Caco-2 (cell line): ENCODE measurements around the gene SLC35E4. TPM values are rescaled to one million over a fixed set of nuclear protein-coding genes. Genes with fewer than 3 reads are reported as not detected.
"Not testable (repeated sequence)": the region's sequence is repeated elsewhere in the genome, so short reads cannot be mapped to it uniquely, and the experiment has no call there.

ENCODE experiments used
- BruUV-seq: library from RNA; stranded (reverse); fragments of 400-500 nt; replicated peaks from 2 replicates; lab custom pipeline; 2021; lab: Mats Ljungman, UMichigan
- CTCF ChIA-PET: fragments of 300-600 bp; sonication (Branson Sonifier 250); formaldehyde crosslinking; loops from one replicate; lab custom pipeline; 2022; ENCODE audit warnings: antibody characterized with exemption; lab: Charles Lee
- POLR2A ChIA-PET: fragments of 300-600 bp; sonication (Branson Sonifier 250); formaldehyde crosslinking; loops from one replicate; lab custom pipeline; 2022; ENCODE audit warnings: antibody characterized with exemption; lab: Charles Lee
- DNase-seq, 2 experiments: peaks; one replicate each; pipeline versions ENCODE4 v3.0.0 to v3.0.0-alpha.2; 2020 to 2022
- H3K27me3 ChIP-seq: replicated peaks from 2 replicates; pipeline ENCODE4 v1.6.0; 2011; ENCODE audit warnings: low read length; ENCODE audit not compliant: control insufficient read depth, insufficient read depth
- H3K36me3 ChIP-seq: 2 replicates; pipeline ENCODE4 v1.5.1; 2011; ENCODE audit warnings: low read length; ENCODE audit not compliant: control insufficient read depth, insufficient read depth
- H3K4me1 ChIP-seq: fragments of 250-450 bp; sonication (Bioruptor Pico); 2 replicates; pipeline ENCODE4 v1.5.1; 2020; ENCODE audit warnings: mild to moderate bottlenecking
- H3K4me3 ChIP-seq: 2 replicates; pipeline ENCODE4 v1.5.1; 2011; ENCODE audit warnings: low read depth, mild to moderate bottlenecking, control low read depth, low read length
- H3K9me3 ChIP-seq: fragments of 250-450 bp; sonication (Bioruptor Pico); 2 replicates; pipeline ENCODE4 v1.5.1; 2020; ENCODE audit warnings: mild to moderate bottlenecking, moderate library complexity
- H3K27ac Mint-ChIP-seq: one replicate; pipeline ENCODE4 v1.8.0; 2022; ENCODE audit warnings: mixed read lengths; ENCODE audit not compliant: unreplicated experiment
- H3K27me3 Mint-ChIP-seq: one replicate; pipeline ENCODE4 v1.8.0; 2022; ENCODE audit warnings: mixed read lengths; ENCODE audit not compliant: insufficient read depth, unreplicated experiment
- H3K36me3 Mint-ChIP-seq: one replicate; pipeline ENCODE4 v1.8.0; 2022; ENCODE audit warnings: mild to moderate bottlenecking, mixed read lengths; ENCODE audit not compliant: insufficient read depth, unreplicated experiment
- H3K4me1 Mint-ChIP-seq: one replicate; pipeline ENCODE4 v1.8.0; 2022; ENCODE audit warnings: low read depth, mixed read lengths; ENCODE audit not compliant: unreplicated experiment
- H3K4me3 Mint-ChIP-seq: one replicate; pipeline ENCODE4 v1.8.0; 2022; ENCODE audit warnings: mild to moderate bottlenecking, moderate library complexity, mixed read lengths; ENCODE audit not compliant: unreplicated experiment
- H3K9me3 Mint-ChIP-seq: one replicate; pipeline ENCODE4 v1.8.0; 2022; ENCODE audit warnings: mixed read lengths; ENCODE audit not compliant: unreplicated experiment
- intact Hi-C: fragments of 100-400 bp; cut with micrococcal nuclease; formaldehyde crosslinking; loops from one replicate; pipeline ENCODE4 v1.10.0; 2022; ENCODE audit not compliant: unreplicated experiment
- total RNA-seq: library from RNA; stranded (reverse); gene quantifications from 2 replicates; pipeline ENCODE4 v1.2.3, GENCODE V29; 2022
- TF ChIP-seq, protein P1 (sequence below), 2 experiments: fragments of 200-600 bp in 1 of 2; IDR thresholded peaks; 1 replicate in 1 of 2; 2 replicates in 1 of 2; pipeline versions ENCODE4 v1.5.1 to v1.8.0; 2011 to 2022; ENCODE audit warnings: antibody characterized with exemption in 1 of 2, control low read depth in 1 of 2, inconsistent platforms in 1 of 2, low read depth in 1 of 2, low read length in 1 of 2, mild to moderate bottlenecking in 1 of 2, moderate library complexity in 1 of 2; ENCODE audit not compliant: insufficient read depth in 1 of 2, severe bottlenecking in 1 of 2, unreplicated experiment in 1 of 2

Gene SLC35E4
- total RNA-seq, 1 experiment from 2014 or later = 0.27 TPM

DNA sequence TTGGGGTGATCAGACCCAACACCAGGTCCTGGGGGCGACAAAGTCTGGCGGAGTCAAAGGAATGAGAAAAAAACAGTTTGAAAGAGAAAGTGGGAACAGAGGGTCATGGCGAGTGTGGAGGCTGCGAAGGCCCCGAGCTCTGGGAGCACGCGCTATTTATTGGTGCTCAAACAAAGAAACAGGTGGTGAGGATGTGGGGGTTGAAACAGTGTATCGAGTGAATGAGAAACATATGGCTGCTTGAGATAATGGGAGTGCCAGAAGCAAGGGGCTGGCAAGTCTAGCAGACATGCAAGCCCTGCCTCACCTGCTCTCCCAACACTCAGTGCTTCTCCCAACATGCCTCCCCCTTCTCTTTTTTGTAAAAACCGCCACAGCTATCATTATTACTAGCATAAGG, 39.9 kb downstream of the SLC35E4 start:
- Mint-ChIP-seq H3K27ac (no peak overlapping the region), H3K4me1 (no peaks in the 10 kb centered on the region), H3K36me3 (no peaks in the 10 kb centered on the region), H3K27me3 (peaks cover 4% of the 10 kb centered on the region), H3K4me3 (no peak overlapping the region), H3K9me3 (no peaks in the 10 kb centered on the region)
- H3K36me3 ChIP-seq = no peaks in the 10 kb centered on the region
- CTCF ChIA-PET = no interaction called here
- H3K9me3 ChIP-seq = no peaks in the 10 kb centered on the region
- no peak for DNase-seq
- H3K4me1 ChIP-seq = no peaks in the 10 kb centered on the region
- intact Hi-C loops = no loop called here
- TF ChIP-seq, protein P1, sequence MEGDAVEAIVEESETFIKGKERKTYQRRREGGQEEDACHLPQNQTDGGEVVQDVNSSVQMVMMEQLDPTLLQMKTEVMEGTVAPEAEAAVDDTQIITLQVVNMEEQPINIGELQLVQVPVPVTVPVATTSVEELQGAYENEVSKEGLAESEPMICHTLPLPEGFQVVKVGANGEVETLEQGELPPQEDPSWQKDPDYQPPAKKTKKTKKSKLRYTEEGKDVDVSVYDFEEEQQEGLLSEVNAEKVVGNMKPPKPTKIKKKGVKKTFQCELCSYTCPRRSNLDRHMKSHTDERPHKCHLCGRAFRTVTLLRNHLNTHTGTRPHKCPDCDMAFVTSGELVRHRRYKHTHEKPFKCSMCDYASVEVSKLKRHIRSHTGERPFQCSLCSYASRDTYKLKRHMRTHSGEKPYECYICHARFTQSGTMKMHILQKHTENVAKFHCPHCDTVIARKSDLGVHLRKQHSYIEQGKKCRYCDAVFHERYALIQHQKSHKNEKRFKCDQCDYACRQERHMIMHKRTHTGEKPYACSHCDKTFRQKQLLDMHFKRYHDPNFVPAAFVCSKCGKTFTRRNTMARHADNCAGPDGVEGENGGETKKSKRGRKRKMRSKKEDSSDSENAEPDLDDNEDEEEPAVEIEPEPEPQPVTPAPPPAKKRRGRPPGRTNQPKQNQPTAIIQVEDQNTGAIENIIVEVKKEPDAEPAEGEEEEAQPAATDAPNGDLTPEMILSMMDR (IDR thresholded peaks at IDR 0.05; ENCODE audit: insufficient read depth in 1 of 2, low read depth in 1 of 2, low read length in 1 of 2, severe bottlenecking in 1 of 2, unreplicated experiment in 1 of 2) = no peak
- BruUV-seq = no TSS peak
- H3K27me3 ChIP-seq = no peaks in the 10 kb centered on the region
- POLR2A ChIA-PET = no interaction called here
- no peak overlapping the region for H3K4me3 ChIP-seq

DNA sequence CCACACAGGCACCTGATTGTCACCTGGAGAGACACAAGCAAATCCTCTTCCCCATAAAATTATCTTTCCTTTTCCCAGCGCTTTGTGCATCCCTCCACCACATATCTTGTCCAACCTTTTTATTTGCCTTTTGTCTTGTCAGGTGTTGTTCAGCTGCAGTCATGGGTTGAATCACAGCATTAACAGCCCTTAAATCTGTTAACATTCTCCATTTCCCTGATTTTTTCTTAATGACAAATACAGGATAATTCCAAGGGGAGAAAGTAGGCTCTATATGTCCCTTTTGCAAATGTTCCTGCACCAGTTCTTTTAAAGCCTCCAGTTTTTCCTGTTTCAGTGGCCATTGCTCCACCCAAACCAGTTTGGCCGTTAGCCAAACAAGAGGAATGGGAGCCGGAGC, 41.0 kb downstream of the SLC35E4 start:
- BruUV-seq, CTCF ChIA-PET, H3K4me3 Mint-ChIP-seq, H3K36me3 Mint-ChIP-seq, POLR2A ChIA-PET, H3K27me3 ChIP-seq, DNase-seq, H3K36me3 ChIP-seq, intact Hi-C loops, H3K9me3 Mint-ChIP-seq, H3K27ac Mint-ChIP-seq, H3K27me3 Mint-ChIP-seq, H3K4me3 ChIP-seq, H3K9me3 ChIP-seq, H3K4me1 Mint-ChIP-seq, H3K4me1 ChIP-seq: not testable (repeated sequence)

DNA sequence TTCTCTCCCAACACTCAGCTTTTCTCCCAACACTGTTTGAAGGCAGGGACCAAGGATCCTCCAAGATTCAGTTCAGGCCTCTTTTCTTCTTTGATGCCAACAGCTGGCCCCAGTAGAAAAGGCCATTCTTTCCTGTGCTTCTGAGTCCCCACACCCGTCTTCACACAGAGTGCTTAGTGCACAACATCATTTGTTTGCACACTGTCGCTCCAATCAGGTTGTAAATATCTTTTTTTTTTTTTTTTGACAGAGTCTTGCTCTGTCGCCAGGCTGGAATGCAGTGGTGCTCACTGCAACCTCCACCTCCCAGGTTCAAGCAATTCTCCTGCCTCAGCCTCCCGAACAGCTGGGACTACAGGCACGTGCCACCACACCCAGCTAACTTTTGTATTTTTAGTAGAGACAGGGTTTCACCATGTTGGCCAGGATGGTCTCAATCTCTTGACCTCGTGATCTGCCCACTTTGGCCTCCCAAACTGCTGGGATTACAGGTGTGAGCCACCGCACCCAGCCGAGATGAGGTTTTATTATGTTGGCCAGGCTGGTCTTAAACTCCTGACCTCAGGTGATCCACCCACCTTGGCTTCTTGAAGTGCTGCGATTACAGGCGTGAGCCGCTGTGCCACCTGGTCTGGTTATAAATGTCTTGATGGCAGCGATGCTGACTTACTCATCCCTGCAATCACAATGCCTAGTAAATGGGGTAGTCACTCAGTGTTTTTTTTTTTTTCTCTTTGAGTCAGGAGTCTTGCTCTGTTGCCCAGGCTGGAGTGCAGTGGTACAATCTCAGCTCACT, 44.5 kb downstream of the SLC35E4 start:
- peak in 1 of 2 experiments; percentile 13 for DNase-seq
- H3K36me3 ChIP-seq, H3K9me3 Mint-ChIP-seq, H3K9me3 ChIP-seq, BruUV-seq, H3K36me3 Mint-ChIP-seq, H3K27ac Mint-ChIP-seq, H3K4me1 Mint-ChIP-seq, H3K4me1 ChIP-seq, POLR2A ChIA-PET, intact Hi-C loops, H3K27me3 ChIP-seq, H3K27me3 Mint-ChIP-seq, H3K4me3 ChIP-seq, H3K4me3 Mint-ChIP-seq: not testable (repeated sequence)
- CTCF ChIA-PET = interaction anchor here (0.7 to 1.7 kb wide), 2 partner anchors 44 to 75 kb away, joined by 3 to 4 read pairs; partner anchors contain the start of gene SLC35E4

DNA sequence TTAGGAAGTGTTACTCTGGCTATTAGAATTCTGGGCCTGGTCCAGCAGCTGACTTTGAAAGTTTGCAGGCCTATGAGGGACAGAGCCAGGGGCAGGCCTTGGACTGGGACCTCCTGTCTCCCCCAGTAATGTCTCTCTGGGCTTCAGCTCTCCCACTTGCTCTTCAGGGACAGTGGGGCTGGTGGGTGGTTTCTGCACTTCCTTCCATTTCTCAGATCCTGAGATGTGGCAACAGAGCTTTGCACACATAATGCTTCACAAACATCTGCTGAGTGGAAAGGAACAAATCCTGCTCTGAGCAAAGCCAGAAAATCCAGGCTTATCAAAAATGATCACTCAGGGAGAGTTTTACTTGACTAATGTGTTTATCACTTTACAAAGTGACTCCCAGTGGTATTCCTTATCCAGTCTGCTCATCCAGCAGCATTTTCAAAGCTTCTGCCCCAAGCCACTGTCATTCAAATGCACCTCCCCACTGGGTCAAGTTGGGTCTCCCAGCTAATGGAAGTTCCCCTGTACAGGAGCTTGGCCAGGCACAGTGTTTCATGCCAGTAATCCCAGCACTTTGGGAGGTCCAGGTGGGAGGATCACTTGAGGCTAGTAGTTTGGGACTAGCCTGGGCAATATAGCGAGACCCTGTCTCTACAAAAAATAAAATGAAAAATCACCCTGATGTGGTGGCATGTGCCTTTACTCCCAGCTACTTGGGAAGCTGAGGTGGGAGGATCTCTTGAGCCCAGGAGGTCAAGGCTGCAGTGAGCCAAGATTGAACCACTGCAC, 45.6 kb downstream of the SLC35E4 start:
- Mint-ChIP-seq H3K4me3 (no peak overlapping the region), H3K27ac (no peak overlapping the region), H3K27me3 (peaks cover 4% of the 10 kb centered on the region), H3K4me1 (no peaks in the 10 kb centered on the region), H3K36me3 (no peaks in the 10 kb centered on the region), H3K9me3 (no peaks in the 10 kb centered on the region)
- Histone ChIP-seq H3K9me3 (no peaks in the 10 kb centered on the region), H3K4me1 (no peaks in the 10 kb centered on the region), H3K4me3 (no peak overlapping the region), H3K36me3 (no peaks in the 10 kb centered on the region), H3K27me3 (no peaks in the 10 kb centered on the region)
- intact Hi-C loops = no loop called here
- CTCF ChIA-PET = interaction anchor here (1.0 kb wide), 1 partner anchor 74 kb away, joined by 3 read pairs; no protein-coding TSS in a partner anchor
- TF ChIP-seq, protein P1 (IDR thresholded peaks at IDR 0.05; ENCODE audit: insufficient read depth in 1 of 2, low read depth in 1 of 2, low read length in 1 of 2, severe bottlenecking in 1 of 2, unreplicated experiment in 1 of 2) = no peak
- no TSS peak for BruUV-seq
- no peak for DNase-seq
- POLR2A ChIA-PET = no interaction called here
